ENCODE data around the gene WDR53. TPM values are rescaled to one million over a fixed set of nuclear protein-coding genes. Genes with fewer than 3 reads are reported as not detected.
"Not testable (repeated sequence)": the region's sequence is repeated elsewhere in the genome, so short reads cannot be mapped to it uniquely, and the experiment has no call there.

The WDR53 gene
- total and polyA plus RNA-seq, 12 donors, result 5.8 to 14.7 (median 8.2) TPM

DNA sequence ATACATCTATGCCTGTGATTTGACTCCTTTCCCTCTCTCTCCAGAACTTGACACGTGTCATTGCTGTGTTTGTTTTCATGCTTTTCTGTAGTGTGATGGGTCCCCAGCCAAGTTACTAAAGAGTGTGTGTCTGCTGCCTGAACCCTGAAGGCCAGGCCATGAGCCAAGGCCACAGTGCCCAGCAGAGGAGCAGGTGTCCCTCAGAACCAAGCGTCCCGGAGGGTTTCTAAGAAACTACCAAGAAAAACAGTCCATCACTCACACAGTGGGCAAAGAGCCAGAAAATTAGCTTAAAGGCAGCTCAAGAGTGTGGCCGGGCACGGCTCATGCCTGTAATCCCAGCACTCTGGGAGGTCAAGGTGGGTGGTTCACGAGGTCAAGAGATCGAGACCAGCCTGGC is 35.3 kb upstream of the WDR53 start:
- Histone ChIP-seq H3K27me3 (peaks cover 0 to 10% (median 0%) of the 10 kb centered on the region in 7 donors), H3K9me3 (peaks cover 0 to 9% (median 0%) of the 10 kb centered on the region in 11 donors), H3K4me1 (no peaks in the 10 kb centered on the region), H3K36me3 (no peaks in the 10 kb centered on the region), H3K27ac (no peak overlapping the region), H3K4me3 (no peak overlapping the region)
- intact Hi-C loops (cut with DNase I), result loop anchor here in 1 of 10 donors (10.0 kb wide), 1 partner anchor 371 kb away; no protein-coding TSS in a partner anchor
- WGBS, 2 donors, result 61 to 68% methylated on average over 7 of the region's 7 CpGs
- TF ChIP-seq, protein P1, sequence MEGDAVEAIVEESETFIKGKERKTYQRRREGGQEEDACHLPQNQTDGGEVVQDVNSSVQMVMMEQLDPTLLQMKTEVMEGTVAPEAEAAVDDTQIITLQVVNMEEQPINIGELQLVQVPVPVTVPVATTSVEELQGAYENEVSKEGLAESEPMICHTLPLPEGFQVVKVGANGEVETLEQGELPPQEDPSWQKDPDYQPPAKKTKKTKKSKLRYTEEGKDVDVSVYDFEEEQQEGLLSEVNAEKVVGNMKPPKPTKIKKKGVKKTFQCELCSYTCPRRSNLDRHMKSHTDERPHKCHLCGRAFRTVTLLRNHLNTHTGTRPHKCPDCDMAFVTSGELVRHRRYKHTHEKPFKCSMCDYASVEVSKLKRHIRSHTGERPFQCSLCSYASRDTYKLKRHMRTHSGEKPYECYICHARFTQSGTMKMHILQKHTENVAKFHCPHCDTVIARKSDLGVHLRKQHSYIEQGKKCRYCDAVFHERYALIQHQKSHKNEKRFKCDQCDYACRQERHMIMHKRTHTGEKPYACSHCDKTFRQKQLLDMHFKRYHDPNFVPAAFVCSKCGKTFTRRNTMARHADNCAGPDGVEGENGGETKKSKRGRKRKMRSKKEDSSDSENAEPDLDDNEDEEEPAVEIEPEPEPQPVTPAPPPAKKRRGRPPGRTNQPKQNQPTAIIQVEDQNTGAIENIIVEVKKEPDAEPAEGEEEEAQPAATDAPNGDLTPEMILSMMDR (IDR thresholded peaks at IDR 0.05), result no peak
- DNase-seq (no peak), ATAC-seq (no peak)

DNA sequence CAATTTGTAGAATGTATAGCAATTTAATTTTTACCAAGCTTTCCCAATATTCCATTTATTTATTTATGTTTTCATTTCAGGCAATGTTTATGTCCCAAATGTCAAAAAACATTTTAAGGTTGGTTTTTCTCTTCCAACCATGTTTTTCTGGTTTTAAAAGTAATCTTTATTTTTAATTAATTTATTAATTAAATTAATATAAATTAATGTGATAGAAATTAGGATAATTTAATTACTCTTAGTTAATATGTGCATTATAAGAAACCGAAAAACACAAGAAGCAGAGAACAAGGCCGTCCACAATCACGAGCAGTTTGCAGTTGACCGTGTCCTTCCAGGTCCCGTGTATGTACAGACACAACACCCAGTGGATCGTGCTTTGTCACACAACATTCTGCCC is 34.3 kb upstream of the WDR53 start:
- Histone ChIP-seq H3K27ac (no peak overlapping the region), H3K9me3 (no peaks in the 10 kb centered on the region), H3K36me3 (no peaks in the 10 kb centered on the region), H3K27me3 (peaks cover 0 to 10% (median 0%) of the 10 kb centered on the region in 7 donors), H3K4me1 (no peaks in the 10 kb centered on the region), H3K4me3 (no peak overlapping the region)
- WGBS, 2 donors, result 93 to 96% methylated on average over 6 of the region's 6 CpGs
- TF ChIP-seq, protein P1 (IDR thresholded peaks at IDR 0.05), result no peak
- intact Hi-C loops (cut with DNase I), result loop anchor here in 1 of 10 donors (10.0 kb wide), 1 partner anchor 372 kb away; no protein-coding TSS in a partner anchor
- no peak for ATAC-seq
- no peak for DNase-seq

DNA sequence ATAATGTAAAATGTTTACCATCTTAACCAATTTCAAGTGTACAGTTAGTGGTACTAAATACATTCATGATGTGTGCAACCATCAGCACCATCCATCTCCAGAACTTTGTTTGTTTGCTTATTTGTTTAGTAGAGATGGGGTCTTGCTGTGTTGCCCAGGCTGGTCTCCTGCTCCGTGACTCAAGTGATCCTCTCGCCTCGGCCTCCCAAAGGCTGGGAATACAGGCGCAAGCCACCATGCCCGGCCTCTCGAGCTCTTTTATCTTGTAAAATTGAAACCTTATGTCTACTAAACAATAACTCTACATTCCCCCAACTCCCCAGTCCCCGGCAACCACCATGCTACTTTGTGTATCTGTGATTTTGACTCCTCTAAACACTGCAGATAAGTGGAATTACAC is 32.0 kb upstream of the WDR53 start:
- WGBS, 2 donors, result 91 to 92% methylated on average over 7 of the region's 7 CpGs
- H3K27ac ChIP-seq, result no peak overlapping the region
- TF ChIP-seq, protein P1 (IDR thresholded peaks at IDR 0.05), result no peak

DNA sequence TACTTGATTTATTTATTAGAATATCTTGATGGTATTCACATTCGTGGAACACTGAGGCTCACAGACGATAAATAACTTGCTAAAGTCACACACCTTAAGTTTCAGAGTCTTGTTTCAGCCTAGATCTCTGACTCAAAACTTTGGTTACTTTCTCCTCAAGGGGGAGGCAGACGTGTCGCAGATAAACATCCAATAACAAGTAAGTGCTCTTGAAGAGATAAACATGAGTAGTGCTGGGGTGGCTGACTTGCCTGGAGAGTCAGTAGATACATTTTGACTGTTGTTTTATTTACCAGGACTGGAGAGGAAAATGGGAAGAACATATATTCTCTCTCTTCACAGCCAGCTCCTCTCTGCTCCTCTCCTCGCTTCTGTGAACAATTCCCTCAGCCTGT is 31.4 kb upstream of the WDR53 start:
- DNase-seq, result no peak
- Histone ChIP-seq H3K36me3 (no peaks in the 10 kb centered on the region), H3K27ac (no peak overlapping the region), H3K4me1 (no peaks in the 10 kb centered on the region), H3K27me3 (peaks cover 0 to 13% (median 7%) of the 10 kb centered on the region in 7 donors), H3K9me3 (no peaks in the 10 kb centered on the region), H3K4me3 (no peak overlapping the region)
- TF ChIP-seq, protein P1 (IDR thresholded peaks at IDR 0.05), result no peak
- intact Hi-C loops (cut with DNase I), result loop anchor here in 1 of 10 donors (10.0 kb wide), 1 partner anchor 375 kb away; no protein-coding TSS in a partner anchor
- 70 to 74% methylated on average over 5 of the region's 5 CpGs for WGBS, 2 donors
- no peak for ATAC-seq

More for the DNA sequence above, 32.0 kb upstream of the WDR53 start:
- Histone ChIP-seq H3K4me1 (no peaks in the 10 kb centered on the region), H3K4me3 (no peak overlapping the region), H3K27me3 (peaks cover 0 to 11% (median 3%) of the 10 kb centered on the region in 7 donors), H3K36me3 (no peaks in the 10 kb centered on the region), H3K9me3 (no peaks in the 10 kb centered on the region)
- ATAC-seq, result no peak
- DNase-seq, result no peak
- intact Hi-C loops (cut with DNase I), result loop anchor here in 1 of 10 donors (10.0 kb wide), 1 partner anchor 374 kb away; no protein-coding TSS in a partner anchor

DNA sequence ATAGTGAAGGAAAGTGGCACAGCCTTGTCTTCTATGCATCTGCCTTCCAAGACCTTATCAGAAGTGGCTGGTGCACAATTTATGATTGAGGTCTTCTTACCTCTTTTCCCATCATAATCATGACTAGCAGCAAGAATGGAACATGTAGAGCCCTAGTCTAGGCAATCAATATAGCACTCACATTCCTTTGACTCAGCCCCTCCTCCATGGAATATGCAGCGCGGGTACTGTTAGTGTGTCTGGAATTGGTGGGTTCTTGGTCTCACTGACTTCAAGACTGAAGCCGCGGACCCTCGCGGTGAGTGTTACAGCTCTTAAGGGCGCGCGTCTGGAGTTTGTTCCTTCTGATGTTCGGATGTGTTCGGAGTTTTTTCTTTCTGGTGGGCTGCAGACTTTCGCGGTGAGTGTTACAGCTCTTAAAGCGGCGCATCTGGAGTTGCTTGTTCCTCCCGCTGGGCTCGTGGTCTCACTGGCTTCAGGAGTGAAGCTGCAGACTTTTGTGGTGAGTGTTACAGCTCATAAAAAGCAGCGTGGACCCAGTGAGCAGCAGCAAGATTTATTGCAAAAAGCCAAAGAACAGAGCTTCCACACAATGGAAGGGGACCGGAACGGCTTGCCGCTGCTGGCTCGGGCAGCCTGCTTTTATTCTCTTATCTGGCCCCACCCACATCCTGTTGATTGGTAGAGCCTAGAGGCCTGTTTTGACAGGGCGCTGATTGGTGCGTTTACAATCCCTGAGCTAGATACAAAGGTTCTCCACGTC is 29.8 kb upstream of the WDR53 start:
- H3K27ac ChIP-seq; ATAC-seq; H3K36me3 ChIP-seq; DNase-seq; H3K9me3 ChIP-seq; intact Hi-C loops (cut with DNase I); H3K4me1 ChIP-seq: not testable (repeated sequence)
- peak overlapping the region in 1 of 10 donors; percentile 27 for H3K4me3 ChIP-seq
- H3K27me3 ChIP-seq, result peaks cover 0 to 24% (median 7%) of the 10 kb centered on the region in 7 donors
- WGBS, 2 donors, result 67 to 72% methylated on average over 25 of the region's 25 CpGs

Measured in heart right ventricle (tissue), 16 donors.